IMR-90 (cell line): ENCODE measurements around the gene ECE2. TPM values are rescaled to one million over a fixed set of nuclear protein-coding genes. Genes with fewer than 3 reads are reported as not detected.

Source experiments
- ATAC-seq: fragments of 200-7000 bp; cut with Tn5 transposase; 2 replicates; pipeline ENCODE4 v1.9.1; 2020; ENCODE audit warnings: low read depth, mild to moderate bottlenecking, moderate library complexity
- BruUV-seq: library from RNA; stranded (reverse); fragments of 400-500 nt; replicated peaks from 2 replicates; lab custom pipeline; 2021; lab: Mats Ljungman, UMichigan
- CTCF ChIA-PET: fragments of 300-600 bp; formaldehyde crosslinking; extraction: SDS; loops from one replicate; lab custom pipeline; 2021; ENCODE audit warnings: antibody characterized with exemption; lab: Yijun Ruan, JAX
- POLR2A ChIA-PET: fragments of 300-600 bp; sonication (Branson Sonifier 250); formaldehyde crosslinking; loops from one replicate; lab custom pipeline; 2022; ENCODE audit warnings: antibody characterized with exemption; ENCODE audit not compliant: unreplicated experiment; lab: Charles Lee
- DNase-seq: peaks from one replicate; pipeline ENCODE4 v3.0.0; 2013
- H2AFZ ChIP-seq: replicated peaks from 2 replicates; pipeline ENCODE3; 2013; ENCODE audit warnings: low read length, mild to moderate bottlenecking; ENCODE audit not compliant: poor library complexity
- H2AK5ac ChIP-seq: 2 replicates; pipeline ENCODE4 v1.6.1; 2013; ENCODE audit warnings: low read depth, low read length, inconsistent platforms
- H2AK9ac ChIP-seq: replicated peaks from 2 replicates; pipeline ENCODE3; 2013; ENCODE audit warnings: mild to moderate bottlenecking, low read depth, low read length, moderate library complexity; ENCODE audit not compliant: poor library complexity
- H2BK120ac ChIP-seq: 2 replicates; pipeline ENCODE4 v1.6.1; 2013; ENCODE audit warnings: low read depth, low read length, inconsistent platforms
- H2BK15ac ChIP-seq: 3 replicates; pipeline ENCODE4 v1.6.1; 2013; ENCODE audit warnings: low read depth, low read length, inconsistent platforms
- H2BK20ac ChIP-seq: 2 replicates; pipeline ENCODE4 v1.6.1; 2013; ENCODE audit warnings: low read depth, mild to moderate bottlenecking, inconsistent platforms, low read length, moderate library complexity
- H2BK5ac ChIP-seq: 2 replicates; pipeline ENCODE4 v1.6.1; 2013; ENCODE audit warnings: mild to moderate bottlenecking, low read depth, low read length, inconsistent platforms; ENCODE audit not compliant: poor library complexity, severe bottlenecking
- H3K14ac ChIP-seq: replicated peaks from 2 replicates; pipeline ENCODE4 v1.6.1; 2013; ENCODE audit warnings: low read depth, low read length, inconsistent platforms
- H3K18ac ChIP-seq: 2 replicates; pipeline ENCODE4 v1.6.1; 2013; ENCODE audit warnings: low read depth, low read length, control low read depth
- H3K23ac ChIP-seq: 2 replicates; pipeline ENCODE4 v1.6.1; 2013; ENCODE audit warnings: low read depth, low read length, inconsistent platforms
- H3K27ac ChIP-seq: 2 replicates; pipeline ENCODE4 v1.5.1; 2013; ENCODE audit warnings: mild to moderate bottlenecking, control low read depth, low read length; ENCODE audit not compliant: insufficient read depth
- H3K27me3 ChIP-seq: 2 replicates; pipeline ENCODE4 v1.6.1; 2013; ENCODE audit warnings: low read length; ENCODE audit not compliant: control insufficient read depth, insufficient read depth
- H3K36me3 ChIP-seq: 2 replicates; pipeline ENCODE4 v1.6.1; 2013; ENCODE audit warnings: low read length, mixed read lengths; ENCODE audit not compliant: control insufficient read depth, insufficient read depth
- H3K4ac ChIP-seq: 2 replicates; pipeline ENCODE4 v1.6.1; 2013; ENCODE audit warnings: low read depth, low read length, inconsistent platforms
- H3K4me1 ChIP-seq: 2 replicates; pipeline ENCODE4 v1.6.1; 2013; ENCODE audit warnings: low read length, mixed read lengths; ENCODE audit not compliant: control insufficient read depth, insufficient read depth
- H3K4me2 ChIP-seq: 2 replicates; pipeline ENCODE4 v1.6.1; 2013; ENCODE audit warnings: low read depth, mild to moderate bottlenecking, control low read depth, low read length, moderate library complexity
- H3K4me3 ChIP-seq: 2 replicates; pipeline ENCODE4 v1.5.1; 2013; ENCODE audit warnings: low read depth, mild to moderate bottlenecking, control low read depth, low read length, moderate library complexity; ENCODE audit not compliant: insufficient read depth
- H3K56ac ChIP-seq: 2 replicates; pipeline ENCODE4 v1.6.1; 2013; ENCODE audit warnings: low read length, inconsistent platforms; ENCODE audit not compliant: insufficient read depth; ENCODE audit errors: extremely low read depth
- H3K79me1 ChIP-seq, 2 experiments: 2 replicates each; pipeline ENCODE4 v1.6.1; 2013; ENCODE audit warnings: low read length in 2 of 2, inconsistent platforms in 1 of 2, low read depth in 1 of 2
- H3K9ac ChIP-seq: 2 replicates; pipeline ENCODE4 v1.6.1; 2013; ENCODE audit warnings: low read depth, low read length, control low read depth
- H3K9me1 ChIP-seq: 2 replicates; pipeline ENCODE4 v1.6.1; 2013; ENCODE audit warnings: low read length, inconsistent platforms; ENCODE audit not compliant: insufficient read depth
- H3K9me3 ChIP-seq: 2 replicates; pipeline ENCODE4 v1.6.1; 2013; ENCODE audit warnings: low read length; ENCODE audit not compliant: control insufficient read depth, insufficient read depth
- H4K20me1 ChIP-seq: 2 replicates; pipeline ENCODE4 v1.6.1; 2013; ENCODE audit warnings: low read length, inconsistent platforms; ENCODE audit not compliant: insufficient read depth
- H4K5ac ChIP-seq: 2 replicates; pipeline ENCODE4 v1.6.1; 2013; ENCODE audit warnings: mild to moderate bottlenecking, low read depth, low read length, control low read depth
- H4K8ac ChIP-seq, 2 experiments: 2 replicates each; pipeline ENCODE4 v1.6.1; 2013; ENCODE audit warnings: low read depth in 2 of 2, low read length in 2 of 2, control low read depth in 1 of 2, inconsistent platforms in 1 of 2
- H4K91ac ChIP-seq: 2 replicates; pipeline ENCODE4 v1.6.1; 2013; ENCODE audit warnings: low read depth, low read length, inconsistent platforms; ENCODE audit not compliant: insufficient read depth
- FOS ChIP-seq: fragments of 150-350 bp; IDR thresholded peaks from 2 replicates; pipeline ENCODE4 v1.6.1; 2016; ENCODE audit warnings: low read depth, low read length
- NFE2L2 ChIP-seq: fragments of 150-350 bp; IDR thresholded peaks from 2 replicates; pipeline ENCODE4 v1.6.1; 2016; ENCODE audit warnings: low read depth, mild to moderate bottlenecking, low read length
- POLR2A ChIP-seq: IDR thresholded peaks from 2 replicates; pipeline ENCODE4 v1.6.1; 2012; ENCODE audit warnings: mild to moderate bottlenecking, low read depth, low read length
- RCOR1 ChIP-seq: IDR thresholded peaks from 2 replicates; pipeline ENCODE4 v1.6.1; 2012; ENCODE audit warnings: mild to moderate bottlenecking, low read length, improper control_type of control experiment; ENCODE audit not compliant: insufficient replicate concordance
- RFX5 ChIP-seq: IDR thresholded peaks from 2 replicates; pipeline ENCODE4 v1.8.0; 2012; ENCODE audit warnings: low read depth, mild to moderate bottlenecking, low read length, moderate library complexity
- WGBS, 2 experiments: methylation state at CpG; one replicate each; pipeline versions ENCODE4 v1.1.5 to v1.1.7; 2013; ENCODE audit warnings: missing lambda C conversion rate in 2 of 2; ENCODE audit not compliant: insufficient read length in 1 of 2; ENCODE audit errors: extremely low coverage in 2 of 2; 5-methylcytosine and 5-hydroxymethylcytosine counted together
- dilution Hi-C: fragments of 300-500 bp; cut with HindIII; formaldehyde crosslinking; loops from one replicate; pipeline ENCODE4 v1.14.3; 2018; ENCODE audit warnings: low sequenced_read_pairs; ENCODE audit not compliant: unreplicated experiment
- in situ Hi-C: fragments of 300-500 bp; cut with MboI; formaldehyde crosslinking; loops from 3 replicates; pipeline ENCODE4 v1.14.3; 2019; ENCODE audit warnings: low sequenced_read_pairs, inconsistent platforms, mixed read lengths
- intact Hi-C: fragments of 100-400 bp; cut with micrococcal nuclease; formaldehyde crosslinking; loops from 2 replicates; pipeline ENCODE4 v1.10.0; 2022
- polyA plus RNA-seq, 3 experiments: library from polyadenylated mRNA; depleted of rRNA; stranded (reverse); fragments of >200 nt; gene quantifications; 2 replicates each; pipeline ENCODE4 v1.2.3, GENCODE V29; 2012; ENCODE audit warnings: low replicate concordance in 1 of 3
- total RNA-seq: library from RNA; depleted of rRNA; stranded (reverse); fragments of >200 nt; gene quantifications from 2 replicates; pipeline ENCODE4 v1.2.3, GENCODE V29; 2012
- TF ChIP-seq, protein P1 (sequence below): fragments of 150-350 bp; IDR thresholded peaks from 2 replicates; pipeline ENCODE4 v1.6.1; 2016; ENCODE audit warnings: low read depth, mild to moderate bottlenecking, low read length, moderate library complexity, borderline replicate concordance

ECE2 gene
- total and polyA plus RNA-seq, 2 of the 4 experiments (the other 2 are of a cell fraction), result not detected

DNA sequence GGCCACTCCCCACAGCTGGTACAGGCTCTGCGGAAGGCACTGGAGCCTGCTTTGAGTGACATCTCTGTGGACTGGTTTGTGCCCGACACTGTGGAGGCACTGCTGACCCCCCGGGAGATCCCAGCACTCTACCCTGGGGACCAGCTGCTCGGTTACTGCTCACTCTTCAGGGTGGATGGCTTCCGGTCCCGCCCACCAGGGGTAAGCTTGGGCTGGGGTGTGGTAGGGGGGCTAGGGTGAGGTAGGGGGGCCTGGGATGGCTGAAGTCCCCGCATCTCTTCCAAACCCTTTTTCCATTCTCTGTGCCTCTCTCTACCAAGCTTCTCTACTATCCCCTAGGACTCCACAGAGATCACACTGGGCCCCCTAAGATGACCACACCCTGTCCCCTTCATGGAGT, 38.6 kb upstream of the ECE2 start:
- Histone ChIP-seq H3K9me1 (0 out of 2 replicates have a peak, but pooled peaks cover 3% of the 10 kb centered on the region), H3K18ac (no peak overlapping the region), H3K27ac (no peak overlapping the region), H2BK20ac (no peak overlapping the region), H4K8ac (no peak overlapping the region), H3K4ac (no peak overlapping the region), H2BK5ac (no peak overlapping the region), H4K91ac (no peak overlapping the region), H3K36me3 (peaks cover 2% of the 10 kb centered on the region), H2BK15ac (no peak overlapping the region), H3K14ac (no peak overlapping the region), H4K20me1 (peaks cover 7% of the 10 kb centered on the region), H3K27me3 (peaks cover 24% of the 10 kb centered on the region), H3K79me1 (no peaks in the 10 kb centered on the region), H3K9ac (no peak overlapping the region), H2BK120ac (no peak overlapping the region), H4K5ac (no peak overlapping the region), H3K4me3 (no peak overlapping the region), H3K4me2 (no peak overlapping the region), H3K23ac (no peak overlapping the region), H3K56ac (no peak overlapping the region), H3K4me1 (no peaks in the 10 kb centered on the region), H3K9me3 (no peaks in the 10 kb centered on the region), H2AK5ac (no peak overlapping the region), H2AK9ac (no peak overlapping the region), H2AFZ (no peak overlapping the region)
- dilution Hi-C loops, result no loop called here
- BruUV-seq, result no TSS peak
- TF ChIP-seq, protein P1, sequence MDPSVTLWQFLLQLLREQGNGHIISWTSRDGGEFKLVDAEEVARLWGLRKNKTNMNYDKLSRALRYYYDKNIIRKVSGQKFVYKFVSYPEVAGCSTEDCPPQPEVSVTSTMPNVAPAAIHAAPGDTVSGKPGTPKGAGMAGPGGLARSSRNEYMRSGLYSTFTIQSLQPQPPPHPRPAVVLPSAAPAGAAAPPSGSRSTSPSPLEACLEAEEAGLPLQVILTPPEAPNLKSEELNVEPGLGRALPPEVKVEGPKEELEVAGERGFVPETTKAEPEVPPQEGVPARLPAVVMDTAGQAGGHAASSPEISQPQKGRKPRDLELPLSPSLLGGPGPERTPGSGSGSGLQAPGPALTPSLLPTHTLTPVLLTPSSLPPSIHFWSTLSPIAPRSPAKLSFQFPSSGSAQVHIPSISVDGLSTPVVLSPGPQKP, result no peak
- TF ChIP-seq NFE2L2, result no peak
- no peak for TF ChIP-seq RFX5
- no peak for TF ChIP-seq FOS
- TF ChIP-seq RCOR1, result no peak
- no peak for TF ChIP-seq POLR2A
- DNase-seq, result no peak
- in situ Hi-C loops, result no loop called here
- WGBS, 2 experiments, result 59% methylated on average over 2 of the region's 7 CpGs; no CpG with 5 or more reads in 1 of the 2 experiments
- intact Hi-C loops, result no loop called here
- POLR2A ChIA-PET, result interaction anchor here (0.6 kb wide), 1 partner anchor 11 kb away, joined by 4 read pairs; no protein-coding TSS in a partner anchor
- ATAC-seq, result no peak
- CTCF ChIA-PET, result no interaction called here
